Activated gamma-delta T cell treated with anti-CD3 and anti-CD28 coated beads, Interleukin-2, amount 50 U/mL, for 16 hours (primary cell): ENCODE results near the gene FAM222B.
A peak's percentile ranks its signal among the peaks of the same experiment; 100 is the strongest.
"Not testable (repeated sequence)": the region's sequence is repeated elsewhere in the genome, so short reads cannot be mapped to it uniquely, and the experiment has no call there.

Experiments used
- DNase-seq: peaks from one replicate; pipeline ENCODE4 v3.0.0-alpha.2; 2020; ENCODE audit warnings: low read depth

FAM222B gene

DNA sequence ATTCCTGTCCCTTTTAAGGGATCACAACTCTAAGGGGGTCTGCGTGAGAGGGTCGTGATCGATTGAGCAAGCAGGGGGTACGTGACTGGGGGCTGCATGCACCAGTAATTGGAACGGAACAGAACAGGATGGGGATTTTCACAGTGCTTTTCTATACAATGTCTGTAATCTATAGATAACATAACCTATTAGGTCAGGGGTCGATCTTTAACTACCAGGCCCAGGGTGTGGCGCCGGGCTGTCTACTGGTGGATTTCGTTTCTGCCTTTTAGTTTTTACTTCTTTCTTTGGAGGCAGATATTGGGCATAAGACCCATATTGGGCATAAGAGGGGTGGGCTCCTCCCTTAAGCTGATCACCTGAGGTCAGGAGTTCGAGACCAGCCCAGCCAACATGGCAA is 6.0 kb downstream of the FAM222B start:
- not testable (repeated sequence) for DNase-seq

DNA sequence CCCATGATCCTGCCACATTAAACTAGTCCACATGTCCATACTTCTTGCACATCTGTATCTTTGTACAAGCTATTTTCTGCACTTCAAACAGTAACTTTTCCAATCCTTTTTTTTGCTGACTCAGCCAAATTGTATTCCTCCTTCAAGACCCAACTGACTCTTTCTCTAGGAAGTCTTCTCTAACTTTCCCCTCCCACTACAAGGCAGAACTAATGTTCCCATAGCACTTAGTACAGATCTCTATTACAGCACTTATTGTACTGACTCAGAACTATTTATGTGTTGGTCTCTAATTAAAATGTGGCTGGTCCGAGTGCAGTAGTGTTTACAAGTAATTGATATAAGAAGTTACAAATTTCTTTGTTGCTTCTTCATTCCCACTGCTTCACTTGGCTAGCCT is 8.2 kb downstream of the FAM222B start:
- DNase-seq, result no peak

DNA sequence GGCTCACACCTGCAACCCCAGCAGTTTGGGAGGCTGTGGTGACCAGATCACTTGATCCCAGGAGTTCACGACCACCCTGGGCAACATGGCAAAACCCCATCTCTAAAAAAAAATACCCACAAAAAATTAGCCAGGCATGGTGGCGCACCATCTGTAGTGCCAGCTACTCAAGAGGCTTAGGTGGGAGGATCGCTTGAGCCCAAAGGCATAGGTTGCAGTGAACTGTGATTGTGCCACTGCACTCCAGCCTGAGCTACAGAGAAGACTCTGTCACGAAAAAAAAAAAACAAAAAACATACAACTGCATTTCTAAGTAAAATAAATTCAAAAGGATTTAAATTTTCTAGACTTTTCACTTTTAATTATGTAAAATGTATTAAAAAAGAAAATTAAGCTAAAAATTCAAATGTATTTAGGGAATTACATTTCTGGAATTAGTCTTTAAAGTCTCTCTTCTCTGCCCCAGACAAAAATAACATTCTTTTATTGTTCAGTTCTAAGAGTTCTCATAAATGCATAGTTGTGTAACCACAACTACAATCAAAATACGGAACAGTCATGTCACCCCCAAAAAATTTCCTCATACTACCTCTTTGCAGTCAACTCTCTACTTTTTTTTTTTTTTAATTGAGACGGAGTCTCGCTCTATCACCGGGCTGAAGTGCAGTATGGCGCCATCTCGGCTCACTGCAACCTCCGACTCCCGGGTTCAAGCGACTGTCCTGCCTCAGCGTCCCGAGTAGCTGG is 14.1 kb downstream of the FAM222B start:
- no peak for DNase-seq

DNA sequence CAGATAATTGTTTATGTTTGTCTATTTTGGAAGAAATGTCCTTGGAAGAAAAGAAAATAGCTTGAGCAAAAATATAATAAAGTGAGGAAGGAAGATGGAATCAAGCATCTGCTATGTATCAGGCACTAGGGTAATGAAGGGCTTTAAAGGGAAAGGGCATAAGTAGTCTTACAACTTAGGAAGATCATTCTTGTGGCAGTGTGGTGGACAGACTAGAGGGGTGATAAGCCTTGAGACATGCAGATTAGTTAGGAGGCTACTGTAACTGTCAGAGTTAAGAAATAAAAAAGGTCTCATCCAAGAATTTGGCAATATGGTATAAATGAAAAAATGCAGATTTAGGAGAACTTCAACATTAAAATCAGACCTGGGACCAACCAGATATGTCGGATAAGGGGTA is 14.9 kb downstream of the FAM222B start:
- no peak for DNase-seq

DNA sequence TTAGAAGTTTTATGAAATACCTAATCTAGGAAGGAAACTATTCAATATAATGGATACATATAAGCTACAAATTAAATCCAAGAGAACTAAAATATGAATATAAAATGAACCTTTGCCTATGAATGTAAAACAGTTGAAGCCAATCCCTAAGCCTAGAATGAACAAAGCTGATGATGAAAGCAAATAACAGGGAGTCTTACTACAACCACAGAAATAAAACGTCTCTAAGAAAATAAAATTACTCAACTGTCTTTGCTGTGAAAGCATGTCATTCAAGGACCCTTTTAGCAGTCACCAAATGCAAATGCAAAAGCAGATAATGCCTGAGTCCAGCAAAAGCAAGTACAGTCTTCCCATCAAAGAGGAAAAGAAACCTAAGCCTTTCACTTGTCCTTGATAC is 23.0 kb downstream of the FAM222B start:
- no peak for DNase-seq

DNA sequence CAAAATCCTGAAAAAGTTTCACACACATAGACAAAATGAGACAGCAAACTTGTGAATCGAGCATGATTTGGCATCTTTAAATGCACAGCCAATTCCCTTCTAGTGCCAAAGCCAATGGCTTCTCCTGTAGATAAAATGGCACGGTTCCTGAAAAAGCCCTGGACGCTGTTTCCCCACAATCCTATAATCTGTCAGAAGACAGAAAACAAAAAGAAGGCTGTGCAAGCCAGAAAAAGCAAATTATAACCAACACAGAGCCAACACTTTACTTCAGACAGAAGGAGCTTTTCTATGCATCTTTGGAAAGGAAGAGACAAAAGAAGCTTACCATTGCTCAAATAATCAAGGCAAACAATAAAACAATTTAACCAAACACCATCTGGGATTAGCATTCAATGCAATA is 23.8 kb downstream of the FAM222B start:
- no peak for DNase-seq

DNA sequence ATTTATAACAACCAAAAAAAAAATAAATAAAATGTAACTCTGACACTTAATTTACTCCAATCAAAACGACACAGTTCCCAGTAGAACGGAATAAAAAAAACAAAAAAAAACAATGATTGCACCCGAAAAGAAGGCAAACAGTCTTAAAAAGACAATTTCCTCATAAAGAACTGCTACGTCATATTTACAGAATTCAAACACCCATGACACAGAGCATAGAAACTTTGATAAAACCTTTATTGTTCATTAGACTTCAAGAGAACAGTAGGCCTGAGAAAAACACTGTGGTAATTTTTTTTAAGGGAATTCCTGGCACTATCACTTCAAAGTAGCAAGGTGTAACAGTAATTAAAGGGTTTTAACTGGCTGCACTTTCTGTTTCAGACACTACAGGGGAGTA is 26.1 kb downstream of the FAM222B start:
- DNase-seq, result no peak

DNA sequence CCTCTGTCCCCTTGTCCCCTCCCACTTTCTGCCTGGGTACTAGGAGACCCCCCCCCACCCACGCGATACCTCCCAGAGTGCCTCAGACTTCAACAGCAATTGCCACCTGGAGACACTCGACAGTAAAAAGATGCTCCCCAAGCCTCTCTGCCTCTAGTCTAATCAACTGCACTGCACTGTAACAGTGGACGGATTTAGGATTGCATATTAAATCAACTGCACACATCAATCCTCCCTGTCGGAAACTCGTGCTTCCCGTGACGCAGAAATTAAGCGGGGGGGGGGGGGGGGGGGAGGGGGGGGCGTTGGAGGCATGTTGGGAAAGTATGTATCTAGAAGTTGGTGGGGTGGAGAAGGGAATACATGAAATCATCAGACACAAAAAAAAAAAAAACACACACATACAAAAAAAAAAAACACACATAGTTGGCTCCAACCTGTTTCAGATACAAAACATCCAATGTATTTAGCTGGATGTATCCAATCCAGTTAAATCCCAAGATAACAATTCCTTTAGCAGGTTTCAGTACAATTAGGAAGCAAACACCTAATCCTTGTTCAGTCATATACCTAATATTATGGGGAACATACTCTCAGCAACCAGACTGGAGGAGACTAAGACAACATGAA is 29.7 kb downstream of the FAM222B start:
- no peak for DNase-seq

DNA sequence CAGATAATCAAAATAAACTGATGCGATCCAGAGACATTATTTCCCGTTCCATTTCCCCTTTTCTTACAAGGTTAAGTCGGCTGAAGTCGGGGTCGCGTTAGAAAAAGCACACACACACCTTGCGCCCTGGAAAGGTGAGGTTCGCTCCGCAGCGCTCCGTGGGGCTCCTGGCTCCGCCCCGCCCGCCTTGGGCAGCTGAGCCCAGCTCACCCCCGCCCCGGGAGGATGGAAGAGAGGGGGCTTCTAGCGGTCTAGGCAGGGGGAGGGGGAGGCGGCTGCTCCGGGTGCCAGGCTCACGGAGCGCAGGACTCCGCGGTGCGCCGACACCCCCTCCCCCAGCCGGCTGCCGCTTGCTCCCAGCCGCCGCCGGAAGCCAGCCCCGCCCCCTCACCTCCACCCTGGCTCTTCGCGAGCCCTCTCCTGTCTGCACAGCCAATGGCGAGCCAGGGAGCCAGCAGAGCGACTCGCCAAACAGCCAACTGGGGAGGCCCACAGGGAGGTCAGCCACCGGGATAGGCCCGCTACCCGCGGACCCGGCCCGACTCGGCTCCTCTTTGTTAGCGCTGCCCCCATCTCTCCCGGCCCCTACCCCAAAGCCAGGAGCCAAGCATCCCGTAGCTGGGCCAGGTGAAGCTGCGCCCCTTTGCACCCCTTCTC is 30.4 kb downstream of the FAM222B start:
- peak; percentile 94 for DNase-seq

DNA sequence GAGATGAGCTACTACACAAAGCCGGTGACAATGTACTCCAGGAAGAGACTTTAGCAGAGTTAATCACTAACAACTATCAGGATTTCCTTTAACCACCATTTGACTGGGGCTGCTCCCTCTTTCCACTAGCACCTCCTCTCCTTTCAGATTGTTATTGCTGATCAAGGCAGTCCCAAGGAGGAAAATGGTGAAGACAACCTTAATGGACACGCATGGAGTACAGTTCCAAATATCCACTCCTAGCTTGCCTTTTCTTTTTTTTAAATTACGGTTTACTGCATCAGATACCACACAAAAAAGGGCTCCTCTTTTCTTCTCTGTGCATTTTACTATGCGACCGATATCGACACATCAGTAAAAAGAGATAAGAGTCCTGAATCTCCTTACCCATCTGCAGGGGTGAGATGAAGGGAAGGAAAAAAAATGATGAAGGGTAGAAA is 30.9 kb downstream of the FAM222B start:
- DNase-seq, result no peak

DNA sequence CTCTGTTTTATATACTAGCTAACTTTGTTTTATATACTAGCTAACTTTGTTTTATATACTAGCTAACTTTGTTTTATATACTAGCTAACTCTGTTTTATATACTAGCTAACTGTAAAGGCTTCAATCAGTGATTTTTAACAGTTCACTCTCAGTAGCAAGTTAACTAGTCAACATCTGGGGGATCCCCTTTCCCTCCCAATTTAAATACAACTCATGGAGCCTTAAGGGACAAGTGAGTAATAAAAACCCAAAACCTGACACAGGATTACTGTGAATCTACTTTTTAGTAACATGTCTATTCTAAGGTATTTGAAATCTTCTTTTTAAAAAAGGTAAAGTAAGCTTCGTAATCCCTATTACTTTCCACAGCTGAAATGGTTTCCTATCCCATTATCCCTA is 32.2 kb downstream of the FAM222B start:
- no peak for DNase-seq

DNA sequence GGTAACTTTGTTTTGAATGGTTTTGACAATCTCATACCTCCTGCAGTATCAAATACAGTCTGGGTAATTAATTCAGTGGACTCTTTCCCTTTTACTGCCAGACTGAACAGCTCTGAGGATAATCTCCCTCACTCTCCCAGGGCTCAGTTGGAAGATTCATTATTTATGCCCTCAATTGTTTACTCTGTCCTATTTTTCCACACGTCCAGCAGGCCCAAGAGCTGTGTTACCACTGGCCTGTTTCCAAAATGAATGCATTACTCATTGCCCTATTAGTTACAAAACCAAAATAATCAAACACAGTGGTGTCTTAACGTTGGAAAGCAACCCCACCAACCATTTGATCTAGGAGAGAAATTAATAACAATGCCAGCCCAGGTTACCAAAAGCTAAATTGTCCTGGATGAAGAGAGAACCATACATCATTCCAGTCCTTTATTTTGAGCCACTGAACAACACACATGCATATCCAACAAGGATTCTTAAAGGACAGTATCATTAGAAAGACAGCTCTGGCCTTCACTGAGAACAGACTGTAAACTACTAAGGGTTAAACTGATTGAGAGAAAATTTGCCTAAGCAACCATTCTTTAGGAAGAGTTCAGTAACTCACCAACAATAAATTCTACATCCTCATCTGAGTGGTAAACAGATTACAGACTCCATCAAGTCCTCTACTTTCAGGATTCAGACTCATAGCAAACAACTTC is 34.5 kb downstream of the FAM222B start:
- DNase-seq, result no peak

DNA sequence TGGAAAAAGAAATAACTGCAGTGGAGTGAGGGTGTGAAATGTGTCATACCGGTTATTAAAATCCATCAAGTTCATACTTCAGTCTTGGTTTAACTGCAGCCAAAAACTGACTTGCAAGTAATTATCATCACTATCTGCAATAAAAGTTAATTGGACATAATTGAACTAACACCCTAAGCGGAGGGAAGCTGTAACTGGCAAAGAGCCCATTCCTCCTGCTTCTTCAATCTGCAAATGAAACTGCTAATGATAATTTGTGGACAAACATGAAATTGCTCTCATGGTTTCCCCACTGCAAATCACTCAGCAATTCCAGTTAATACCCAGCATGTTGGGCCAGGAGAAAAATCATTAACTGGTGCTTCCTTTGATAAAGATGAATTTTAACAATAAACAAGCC is 46.5 kb downstream of the FAM222B start:
- DNase-seq, result no peak

DNA sequence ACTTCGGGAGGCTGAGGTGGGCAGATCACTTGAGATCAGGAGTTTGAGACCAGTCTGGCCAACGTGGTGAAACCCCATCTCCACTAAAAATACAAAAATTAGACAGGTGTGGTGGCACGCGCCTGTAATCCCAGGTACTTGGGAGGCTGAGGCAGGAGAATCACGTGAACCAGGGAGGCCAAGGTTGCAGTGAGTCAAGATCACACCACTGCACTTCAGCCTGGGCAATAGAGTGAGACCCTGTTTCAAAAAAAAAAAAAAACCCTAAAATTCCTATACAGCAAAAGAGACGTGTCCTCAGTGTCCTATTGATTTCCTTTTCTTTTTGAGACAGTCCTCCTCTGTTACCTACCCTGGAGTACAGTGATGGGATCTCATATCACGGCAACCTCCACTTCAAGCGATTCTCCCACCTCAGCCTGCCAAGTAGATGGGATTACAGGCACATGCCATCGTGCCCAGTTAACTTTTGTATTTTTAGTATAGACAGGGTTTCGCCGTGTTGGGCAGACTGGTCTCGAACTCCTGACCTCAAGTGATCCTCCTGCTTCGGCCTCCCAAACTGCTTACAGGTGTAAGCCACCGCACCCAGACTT is 47.6 kb downstream of the FAM222B start:
- not testable (repeated sequence) for DNase-seq

DNA sequence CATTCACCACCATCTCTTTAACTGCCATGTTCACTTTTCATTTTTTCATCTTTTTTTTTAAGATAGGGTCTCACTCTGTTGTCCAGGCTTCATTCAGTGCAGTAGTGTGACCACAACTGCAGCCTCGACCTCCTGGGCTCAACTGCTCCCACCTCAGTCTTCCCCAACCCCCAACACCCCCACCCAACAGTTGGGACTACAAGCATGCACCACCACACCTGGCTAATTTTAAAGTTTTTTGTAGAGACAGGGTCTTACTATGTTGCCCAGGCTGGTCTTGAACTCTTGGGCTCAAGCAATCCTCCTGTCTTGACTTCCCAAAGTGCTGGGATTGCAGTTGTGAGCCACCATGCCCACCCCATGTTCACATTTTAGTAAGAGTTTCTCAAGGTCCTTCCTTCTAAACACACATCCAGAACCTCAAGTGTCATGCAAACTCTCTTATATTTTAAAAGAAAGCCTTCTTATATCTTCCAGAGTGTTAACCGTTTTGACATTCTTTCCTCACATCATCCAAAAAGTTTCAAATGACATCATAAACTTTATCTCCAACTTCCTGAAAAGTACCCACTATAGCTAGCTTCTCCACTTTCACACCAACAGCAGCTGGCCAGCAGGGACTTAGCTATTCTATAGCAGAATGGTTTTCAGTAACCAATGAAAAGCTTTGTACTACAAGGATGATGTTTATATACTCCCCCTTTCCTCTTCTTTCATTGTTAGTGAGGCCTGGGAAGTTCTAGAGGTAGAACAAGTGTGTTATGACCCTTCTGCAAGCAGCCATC is 49.5 kb downstream of the FAM222B start:
- no peak for DNase-seq

DNA sequence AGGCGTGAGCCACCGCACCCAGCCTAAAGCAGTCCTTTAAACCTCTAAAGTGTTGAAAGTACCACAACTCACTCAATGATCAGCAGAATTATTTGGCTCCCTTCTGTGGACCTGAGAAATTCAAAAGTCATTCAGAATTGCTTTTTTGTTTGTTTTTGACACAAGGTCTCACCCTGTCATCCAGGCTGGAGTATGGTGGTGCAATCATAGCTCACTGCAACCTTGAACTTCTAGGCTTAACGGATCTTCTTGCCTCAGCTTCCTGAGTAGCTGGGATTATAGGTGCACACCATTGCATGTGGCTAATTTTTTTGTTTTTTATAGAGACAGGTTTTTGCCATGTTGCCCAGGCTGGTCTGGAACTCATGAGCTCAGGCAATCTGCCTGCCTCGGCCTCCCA is 54.5 kb downstream of the FAM222B start:
- DNase-seq, result no peak

DNA sequence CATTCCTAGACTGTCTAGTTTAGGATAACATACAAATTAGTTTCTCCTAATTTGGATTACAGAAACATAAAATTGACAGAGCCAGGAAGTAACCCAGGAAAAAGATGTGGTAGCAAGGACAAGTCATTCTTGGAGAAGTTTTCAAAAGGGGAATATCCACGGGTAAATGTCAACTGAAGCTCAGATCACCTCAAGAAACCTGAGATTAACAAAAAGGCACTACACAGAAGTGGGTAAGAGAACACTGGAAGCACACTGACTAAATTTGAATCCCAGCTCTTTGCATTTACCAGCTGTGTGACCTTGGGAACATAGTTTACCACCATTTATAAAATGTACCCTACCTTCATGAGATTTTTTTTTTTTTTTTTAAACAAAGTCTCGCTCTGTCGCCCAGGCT is 59.4 kb downstream of the FAM222B start:
- no peak for DNase-seq

DNA sequence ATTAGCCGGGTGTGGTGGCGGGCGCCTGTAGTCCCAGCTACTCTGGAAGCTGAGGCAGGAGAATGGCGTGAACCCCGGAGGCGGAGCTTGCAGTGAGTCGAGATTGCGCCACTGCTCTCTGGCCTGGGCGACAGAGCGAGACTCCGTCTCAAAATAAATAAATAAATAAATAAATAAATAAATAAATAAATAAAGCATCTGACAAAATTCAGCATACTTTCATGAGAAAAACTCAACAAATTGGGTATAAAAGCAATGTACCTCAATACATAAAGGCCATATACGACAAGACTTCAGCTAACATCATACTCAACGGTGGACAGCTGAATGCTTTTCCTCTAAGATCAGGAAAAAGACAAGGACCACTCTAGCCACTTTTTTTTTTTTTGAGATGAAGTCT is 63.0 kb downstream of the FAM222B start:
- DNase-seq, result not testable (repeated sequence)

DNA sequence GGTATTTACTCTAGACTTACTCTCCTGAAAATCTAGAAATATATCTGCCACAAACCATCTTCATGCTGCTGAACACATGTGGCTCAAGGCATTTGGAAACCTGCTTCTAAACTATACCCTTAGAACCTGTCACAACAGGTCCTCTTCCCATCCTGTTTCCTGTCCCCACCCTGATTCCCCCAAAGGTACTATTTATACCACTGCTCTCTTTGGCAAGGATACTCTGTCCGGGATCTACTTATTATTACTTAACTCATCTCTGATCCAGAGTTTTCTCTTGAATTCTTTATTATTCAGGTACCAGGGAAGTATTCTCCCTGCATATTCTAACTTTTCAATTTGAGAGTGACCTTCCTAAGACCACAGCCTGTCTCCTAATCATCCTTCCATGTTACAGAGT is 65.4 kb downstream of the FAM222B start:
- no peak for DNase-seq

DNA sequence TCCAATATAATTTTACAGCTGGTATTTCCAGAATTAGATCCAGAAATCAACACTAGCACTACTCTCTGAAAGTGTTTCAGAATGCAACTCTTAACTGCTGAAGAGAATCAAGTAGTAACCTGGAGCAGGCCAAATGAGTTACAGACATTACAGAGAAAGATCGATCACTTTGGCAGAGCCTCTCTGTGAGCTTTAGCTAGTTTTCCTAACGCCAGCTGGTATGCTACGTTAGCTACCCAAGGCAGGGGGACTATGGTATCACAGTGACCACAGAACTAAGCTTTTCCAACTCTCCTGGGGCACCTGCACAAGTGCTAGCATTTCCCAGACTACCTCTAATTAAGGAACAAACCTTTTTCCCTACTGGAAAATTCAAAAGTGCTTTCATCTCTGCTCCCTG is 68.4 kb downstream of the FAM222B start:
- DNase-seq, result no peak

DNA sequence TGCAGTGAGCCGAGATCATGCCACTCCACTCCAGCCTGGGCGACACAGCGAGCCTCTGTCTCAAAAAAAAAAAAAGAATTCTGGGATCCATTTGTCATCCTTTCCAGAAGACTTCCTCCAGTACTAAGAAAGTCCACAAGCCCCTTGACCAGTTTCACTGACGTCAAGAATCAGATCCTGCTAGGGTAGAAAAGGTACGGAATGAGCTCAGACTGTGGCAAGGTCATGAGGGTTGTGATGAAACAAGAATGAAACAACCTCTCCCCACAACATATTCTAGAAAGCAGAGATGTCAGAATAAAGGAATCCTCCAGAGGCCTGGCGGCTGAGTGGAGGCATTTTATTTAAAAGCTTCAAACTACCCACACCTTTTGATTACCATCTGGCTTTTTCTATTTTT is 68.9 kb downstream of the FAM222B start:
- DNase-seq, result no peak

DNA sequence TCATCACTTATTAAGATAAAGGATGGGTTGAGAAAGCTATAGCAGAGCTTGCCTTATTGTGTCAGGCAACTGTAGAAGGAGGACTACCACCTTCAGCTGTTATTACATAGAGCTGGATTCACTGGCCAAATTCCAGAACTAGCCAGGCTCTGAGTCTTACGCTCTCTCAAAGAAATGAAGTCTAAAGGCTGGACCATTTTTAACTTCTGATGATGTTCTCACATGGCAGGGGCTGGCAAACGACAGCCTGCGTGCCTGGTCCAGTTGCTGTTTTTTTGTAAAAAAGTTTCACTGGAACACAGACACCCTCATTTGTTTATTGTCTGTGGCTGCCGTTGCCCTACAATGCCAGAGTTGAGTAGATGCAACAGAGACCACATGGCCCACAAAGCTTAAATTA is 77.6 kb downstream of the FAM222B start:
- no peak for DNase-seq
